ENCODE results near the gene DISC1. TPM values are rescaled to one million over a fixed set of nuclear protein-coding genes. Genes with fewer than 3 reads are reported as not detected.

Gene DISC1
- total RNA-seq, 1 donor from 2014 or later = 3.5 TPM

DNA sequence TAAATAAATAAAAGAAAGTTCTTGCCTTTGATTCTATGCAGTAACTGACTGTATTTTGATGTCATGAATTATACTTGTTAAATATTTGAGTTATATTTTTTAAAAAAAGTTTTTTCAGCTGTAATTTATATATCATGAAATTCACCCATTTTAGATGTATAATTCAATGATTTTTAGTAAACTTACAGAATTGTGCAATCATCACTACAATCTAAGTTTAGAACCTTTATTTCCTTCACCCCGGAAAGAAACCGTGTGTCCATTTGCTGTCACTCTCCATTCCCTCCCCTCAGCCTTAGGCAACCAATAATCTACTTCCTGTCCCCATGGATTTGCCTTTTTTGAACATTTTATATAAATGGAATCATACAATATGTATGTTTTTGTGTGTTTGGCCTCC lies 32.5 kb upstream of the DISC1 start:
- Histone ChIP-seq H3K36me3 (no peaks in the 10 kb centered on the region), H3K4me1 (peaks cover 22% of the 10 kb centered on the region), H3K27me3 (ENCODE audit: low read depth) (no peaks in the 10 kb centered on the region), H3K4me3 (no peak overlapping the region), H3K9me3 (replicated peaks) (no peaks in the 10 kb centered on the region), H3K27ac (replicated peaks) (no peak overlapping the region)
- intact Hi-C loops (cut with micrococcal nuclease) = no loop called here
- TF ChIP-seq, protein P1, sequence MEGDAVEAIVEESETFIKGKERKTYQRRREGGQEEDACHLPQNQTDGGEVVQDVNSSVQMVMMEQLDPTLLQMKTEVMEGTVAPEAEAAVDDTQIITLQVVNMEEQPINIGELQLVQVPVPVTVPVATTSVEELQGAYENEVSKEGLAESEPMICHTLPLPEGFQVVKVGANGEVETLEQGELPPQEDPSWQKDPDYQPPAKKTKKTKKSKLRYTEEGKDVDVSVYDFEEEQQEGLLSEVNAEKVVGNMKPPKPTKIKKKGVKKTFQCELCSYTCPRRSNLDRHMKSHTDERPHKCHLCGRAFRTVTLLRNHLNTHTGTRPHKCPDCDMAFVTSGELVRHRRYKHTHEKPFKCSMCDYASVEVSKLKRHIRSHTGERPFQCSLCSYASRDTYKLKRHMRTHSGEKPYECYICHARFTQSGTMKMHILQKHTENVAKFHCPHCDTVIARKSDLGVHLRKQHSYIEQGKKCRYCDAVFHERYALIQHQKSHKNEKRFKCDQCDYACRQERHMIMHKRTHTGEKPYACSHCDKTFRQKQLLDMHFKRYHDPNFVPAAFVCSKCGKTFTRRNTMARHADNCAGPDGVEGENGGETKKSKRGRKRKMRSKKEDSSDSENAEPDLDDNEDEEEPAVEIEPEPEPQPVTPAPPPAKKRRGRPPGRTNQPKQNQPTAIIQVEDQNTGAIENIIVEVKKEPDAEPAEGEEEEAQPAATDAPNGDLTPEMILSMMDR (IDR thresholded peaks at IDR 0.05; ENCODE audit: borderline replicate concordance) = no peak
- no peak for DNase-seq

DNA sequence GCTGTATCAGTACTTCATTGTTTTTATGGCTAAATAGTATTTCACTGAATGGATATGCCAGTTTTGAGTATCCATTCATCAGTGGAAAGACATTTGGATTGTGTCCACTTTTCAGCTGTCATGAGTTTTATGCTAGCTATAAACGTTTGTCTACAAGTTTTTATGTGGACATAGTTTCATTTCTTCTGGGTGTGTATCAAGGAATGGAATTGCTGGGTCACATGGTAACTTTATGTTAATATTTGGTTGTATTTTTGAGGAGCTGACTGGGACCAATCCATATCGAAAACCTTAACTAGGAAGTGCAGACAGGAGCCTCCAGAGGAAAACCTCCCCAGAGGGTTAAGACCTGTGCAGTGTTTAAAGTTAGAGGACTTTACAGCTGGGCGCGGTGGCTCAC lies 31.8 kb upstream of the DISC1 start:
- H3K36me3 ChIP-seq = no peaks in the 10 kb centered on the region
- H3K9me3 ChIP-seq (replicated peaks) = no peaks in the 10 kb centered on the region
- no peak for DNase-seq
- intact Hi-C loops (cut with micrococcal nuclease) = no loop called here
- no peak overlapping the region for H3K4me3 ChIP-seq
- H3K27me3 ChIP-seq (ENCODE audit: low read depth) = no peaks in the 10 kb centered on the region
- peaks cover 22% of the 10 kb centered on the region for H3K4me1 ChIP-seq
- H3K27ac ChIP-seq (replicated peaks) = no peak overlapping the region
- TF ChIP-seq, protein P1 (IDR thresholded peaks at IDR 0.05; ENCODE audit: borderline replicate concordance) = no peak

- H3K27ac ChIP-seq (replicated peaks) = peak overlapping the region; percentile 52
- no peaks in the 10 kb centered on the region for H3K9me3 ChIP-seq (replicated peaks)
- H3K36me3 ChIP-seq = no peaks in the 10 kb centered on the region
- H3K4me3 ChIP-seq = no peak overlapping the region
- no peaks in the 10 kb centered on the region for H3K27me3 ChIP-seq (ENCODE audit: low read depth)
- intact Hi-C loops (cut with micrococcal nuclease) = no loop called here
- peaks cover 26% of the 10 kb centered on the region for H3K4me1 ChIP-seq
- TF ChIP-seq, protein P1 (IDR thresholded peaks at IDR 0.05; ENCODE audit: borderline replicate concordance) = no peak
- no peak for DNase-seq
Measured at GRCh38 chr1:231596337-231596791, 30.2 kb upstream of the DISC1 start.

DNA sequence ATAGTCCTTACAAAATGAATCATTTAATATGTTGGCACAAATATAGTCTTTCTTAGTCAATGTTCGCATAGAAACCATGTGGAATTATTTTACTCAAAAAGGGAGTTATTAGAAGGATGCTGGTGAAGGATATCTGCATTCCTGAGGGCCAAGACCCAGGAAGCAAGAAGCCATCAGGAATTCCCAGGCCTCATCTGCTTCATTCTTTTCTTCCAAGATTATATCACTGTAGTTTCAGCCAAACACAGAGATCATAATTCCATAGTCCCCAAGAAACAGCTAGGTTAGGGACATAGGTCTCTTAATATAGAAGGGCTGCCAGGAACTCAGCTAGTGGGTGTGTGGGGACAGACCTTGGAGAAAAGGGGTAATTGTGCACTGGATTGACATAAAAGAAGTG lies 28.6 kb upstream of the DISC1 start:
- Histone ChIP-seq H3K4me1 (peaks cover 37% of the 10 kb centered on the region), H3K27ac (replicated peaks) (no peak overlapping the region), H3K9me3 (replicated peaks) (no peaks in the 10 kb centered on the region)

GRCh38 chr1:231600458-231600976 lies 26.1 kb upstream of the DISC1 start:
- Histone ChIP-seq H3K27me3 (ENCODE audit: low read depth) (no peaks in the 10 kb centered on the region), H3K9me3 (replicated peaks) (no peaks in the 10 kb centered on the region), H3K36me3 (no peaks in the 10 kb centered on the region), H3K27ac (replicated peaks) (peak overlapping the region; percentile 76), H3K4me1 (peaks cover 46% of the 10 kb centered on the region), H3K4me3 (no peak overlapping the region)
- intact Hi-C loops (cut with micrococcal nuclease) = loop anchor here (5.0 kb wide), 1 partner anchor 243 kb away; no protein-coding TSS in a partner anchor
- no peak for DNase-seq
- TF ChIP-seq, protein P1 (IDR thresholded peaks at IDR 0.05; ENCODE audit: borderline replicate concordance) = no peak

More for the DNA sequence above, 28.6 kb upstream of the DISC1 start:
- Histone ChIP-seq H3K36me3 (no peaks in the 10 kb centered on the region), H3K4me3 (no peak overlapping the region), H3K27me3 (ENCODE audit: low read depth) (no peaks in the 10 kb centered on the region)
- TF ChIP-seq, protein P1 (IDR thresholded peaks at IDR 0.05; ENCODE audit: borderline replicate concordance) = no peak
- DNase-seq = no peak
- intact Hi-C loops (cut with micrococcal nuclease) = no loop called here
